Skeletal muscle tissue (tissue), 4 donors: Measurements from ENCODE around the gene PHLPP2. TPM values are rescaled to one million over a fixed set of nuclear protein-coding genes. Genes with fewer than 3 reads are reported as not detected.

Experiments
- H3K27ac ChIP-seq: one replicate; pipeline ENCODE4 v1.7.0; 2013; ENCODE audit warnings: mild to moderate bottlenecking, low read depth, low read length, inconsistent platforms
- H3K27me3 ChIP-seq, 3 donors: one replicate each; pipeline ENCODE4 v1.7.0; 2013; ENCODE audit warnings: low read length in 3 of 3; ENCODE audit not compliant: control insufficient read depth in 3 of 3, insufficient read depth in 3 of 3
- H3K36me3 ChIP-seq, 3 donors: one replicate each; pipeline ENCODE4 v1.7.0; 2013; ENCODE audit warnings: low read length in 3 of 3; ENCODE audit not compliant: control insufficient read depth in 3 of 3, insufficient read depth in 3 of 3
- H3K4me1 ChIP-seq, 3 donors: one replicate each; pipeline ENCODE4 v1.7.0; 2013; ENCODE audit warnings: low read length in 3 of 3, mild to moderate bottlenecking in 3 of 3; ENCODE audit not compliant: control insufficient read depth in 3 of 3, insufficient read depth in 3 of 3
- H3K4me3 ChIP-seq, 3 donors: one replicate each; pipeline ENCODE4 v1.7.0; 2013; ENCODE audit warnings: low read length in 3 of 3
- H3K9ac ChIP-seq, 3 donors: one replicate each; pipeline ENCODE4 v1.7.0; 2013; ENCODE audit warnings: low read length in 3 of 3, mild to moderate bottlenecking in 3 of 3, moderate library complexity in 2 of 3, low read depth in 1 of 3
- H3K9me3 ChIP-seq, 3 donors: one replicate each; pipeline ENCODE4 v1.7.0; 2013; ENCODE audit warnings: low read length in 3 of 3; ENCODE audit not compliant: control insufficient read depth in 3 of 3
- total RNA-seq: library from RNA; depleted of rRNA; stranded (reverse); fragments of >200 nt; gene quantifications from one replicate; pipeline ENCODE4 v1.2.3, GENCODE V29; 2014
- donor health status: Osteomylitis.

Gene PHLPP2
- total RNA-seq, 1 donor from 2014 or later, result 8.9 TPM

DNA sequence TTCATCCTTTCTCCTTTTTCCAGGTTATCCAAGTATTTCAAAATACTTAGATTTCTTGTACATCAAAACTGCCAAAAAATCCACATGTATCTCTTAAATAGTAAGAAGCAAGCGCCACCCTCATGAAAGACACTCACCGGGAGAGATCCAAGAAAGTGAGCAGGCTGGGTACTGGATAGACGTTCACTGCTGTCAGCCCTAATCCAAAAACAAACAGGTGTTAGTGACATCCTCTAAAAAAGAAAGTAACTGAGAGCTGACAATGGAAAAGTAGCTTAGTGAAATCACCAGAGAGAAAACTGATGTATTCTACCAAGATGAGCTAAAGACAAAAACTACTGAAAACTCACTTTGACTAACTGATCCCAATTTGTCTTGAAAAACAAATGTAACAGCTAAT, 52.4 kb downstream of the PHLPP2 start:
- H3K36me3 ChIP-seq, result peaks cover 23 to 60% (median 48%) of the 10 kb centered on the region in 3 donors
- H3K9me3 ChIP-seq, result no peaks in the 10 kb centered on the region
- no peak overlapping the region for H3K4me3 ChIP-seq
- no peaks in the 10 kb centered on the region for H3K4me1 ChIP-seq
- no peak overlapping the region for H3K9ac ChIP-seq
- H3K27ac ChIP-seq, result no peak overlapping the region
- no peaks in the 10 kb centered on the region for H3K27me3 ChIP-seq

DNA sequence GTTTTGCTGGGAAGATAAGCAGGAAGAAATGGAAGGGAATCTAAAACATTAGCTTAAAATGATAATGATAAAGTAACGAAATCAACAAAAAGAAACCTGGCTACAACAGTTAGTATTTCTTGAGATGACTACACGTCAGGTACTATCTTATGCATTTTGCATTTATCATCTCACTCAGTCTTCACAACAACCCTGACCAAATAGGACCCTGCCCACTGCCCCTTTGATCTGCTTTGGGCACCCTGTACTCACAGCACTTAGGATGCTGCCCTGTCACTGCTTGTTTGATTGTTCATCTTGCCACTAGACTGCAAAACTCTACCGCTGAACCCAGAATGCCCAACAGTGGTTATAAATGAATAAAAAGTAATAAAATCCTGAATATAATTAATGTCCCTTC, 53.3 kb downstream of the PHLPP2 start:
- Histone ChIP-seq H3K4me3 (no peak overlapping the region), H3K9me3 (no peaks in the 10 kb centered on the region), H3K36me3 (peaks cover 23 to 59% (median 54%) of the 10 kb centered on the region in 3 donors), H3K27me3 (no peaks in the 10 kb centered on the region), H3K27ac (no peak overlapping the region), H3K4me1 (no peaks in the 10 kb centered on the region), H3K9ac (no peak overlapping the region)

DNA sequence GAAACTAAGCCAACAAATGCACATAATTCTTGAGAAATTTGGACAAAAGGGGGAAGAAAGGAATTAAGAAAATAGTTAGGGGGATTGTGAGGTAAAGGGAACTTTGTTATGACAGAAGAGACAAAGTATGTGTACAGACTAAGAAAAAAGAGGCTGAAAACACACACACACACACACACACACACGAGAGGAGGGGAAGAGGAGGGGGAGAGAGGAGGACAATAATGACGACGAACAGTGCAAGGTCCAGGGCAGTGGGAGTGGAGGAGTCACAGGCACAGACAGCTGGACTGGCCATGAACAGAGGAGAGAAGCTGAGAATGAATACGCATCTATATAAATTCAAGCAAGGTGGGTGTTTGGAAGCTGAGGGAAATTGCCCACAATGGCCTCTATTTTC, 54.0 kb downstream of the PHLPP2 start:
- Histone ChIP-seq H3K36me3 (peaks cover 21 to 54% (median 53%) of the 10 kb centered on the region in 3 donors), H3K4me1 (no peaks in the 10 kb centered on the region), H3K4me3 (no peak overlapping the region), H3K9ac (no peak overlapping the region), H3K27ac (no peak overlapping the region), H3K27me3 (no peaks in the 10 kb centered on the region), H3K9me3 (no peaks in the 10 kb centered on the region)

DNA sequence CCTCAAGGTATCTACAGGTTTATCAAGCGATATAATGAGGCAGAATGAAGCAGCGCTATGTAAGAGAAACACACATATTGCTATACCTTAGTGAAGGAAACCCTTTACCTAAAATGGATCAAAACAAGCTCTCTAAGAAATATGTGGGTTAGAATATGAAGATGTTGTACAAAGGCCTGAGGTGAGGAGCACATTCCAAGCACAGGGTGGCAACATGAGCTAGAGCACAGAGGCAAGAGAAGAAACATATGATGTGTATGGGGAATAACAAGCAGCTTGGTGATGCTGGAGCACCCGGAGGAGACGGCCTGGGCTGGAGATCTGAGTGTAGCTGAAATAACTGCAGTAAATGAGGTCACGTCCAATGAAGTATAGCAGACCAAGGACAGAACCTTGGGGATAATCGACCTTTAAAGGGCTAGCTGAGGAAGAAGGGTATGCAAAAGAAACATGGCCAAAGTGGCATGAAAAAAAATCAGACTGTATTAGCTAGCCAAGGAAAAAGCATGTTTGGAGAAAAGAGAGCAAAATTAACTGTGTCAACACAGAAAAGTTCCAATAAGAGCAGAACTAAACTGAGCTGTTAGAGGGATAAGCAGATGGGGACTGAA, 54.5 kb downstream of the PHLPP2 start:
- H3K4me1 ChIP-seq, result no peaks in the 10 kb centered on the region
- no peak overlapping the region for H3K27ac ChIP-seq
- peaks cover 21 to 55% (median 50%) of the 10 kb centered on the region in 3 donors for H3K36me3 ChIP-seq
- no peak overlapping the region for H3K4me3 ChIP-seq
- H3K9ac ChIP-seq, result no peak overlapping the region
- no peaks in the 10 kb centered on the region for H3K9me3 ChIP-seq
- no peaks in the 10 kb centered on the region for H3K27me3 ChIP-seq

DNA sequence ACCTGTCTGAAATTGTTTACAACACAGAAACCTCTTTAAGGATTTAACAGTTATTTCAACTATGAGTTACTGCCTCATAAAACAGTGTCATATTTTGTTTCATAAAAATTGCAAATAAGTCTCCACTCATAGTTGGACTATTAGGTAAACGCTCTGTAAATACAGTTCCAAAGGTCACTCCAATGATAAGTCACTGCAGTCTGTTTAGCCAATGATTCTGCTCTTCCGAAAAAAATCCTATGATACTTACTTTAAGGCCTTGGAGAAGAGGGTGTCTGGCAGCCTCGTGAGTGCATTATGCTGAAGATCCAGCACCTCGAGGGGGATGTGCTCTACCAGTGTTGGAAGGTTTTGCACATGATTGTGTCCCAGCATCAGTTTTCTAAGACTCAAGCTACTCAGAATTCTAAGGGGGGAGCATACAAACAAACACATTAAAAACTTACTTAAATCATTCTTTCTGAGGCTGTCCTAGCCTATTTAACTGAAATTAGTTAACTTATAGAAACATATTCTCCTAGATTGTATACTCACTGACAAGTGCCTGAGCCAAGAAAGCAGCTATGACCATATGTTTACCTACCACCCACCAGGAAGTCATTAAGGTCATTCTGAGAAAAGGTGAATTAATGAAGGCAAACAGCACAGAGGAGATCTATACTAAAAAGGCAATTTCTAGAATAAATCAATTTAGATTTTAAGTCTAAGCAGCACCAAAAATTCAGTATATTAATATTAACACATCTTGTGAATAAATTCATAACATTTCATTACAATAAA, 57.4 kb downstream of the PHLPP2 start:
- peaks cover 24 to 52% (median 49%) of the 10 kb centered on the region in 3 donors for H3K36me3 ChIP-seq
- no peaks in the 10 kb centered on the region for H3K4me1 ChIP-seq
- H3K4me3 ChIP-seq, result no peak overlapping the region

DNA sequence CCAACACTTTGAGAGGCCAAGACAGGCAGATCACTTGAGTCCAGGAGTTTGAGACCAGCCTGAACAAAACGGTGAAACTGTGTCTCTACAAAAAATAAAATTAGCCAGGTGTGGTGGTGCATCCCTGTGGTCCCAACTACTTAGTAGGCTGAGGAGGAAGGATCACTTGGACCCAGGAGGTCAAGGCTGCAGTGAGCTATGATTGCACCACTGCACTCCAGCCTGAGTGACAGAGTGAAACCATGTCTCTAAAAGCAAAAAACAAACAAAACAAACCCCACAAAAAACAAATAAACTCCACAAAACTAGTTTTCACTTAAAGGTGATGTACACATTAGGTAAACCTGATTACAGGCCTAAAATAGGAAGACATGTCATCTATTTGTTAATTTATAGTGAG, 58.2 kb downstream of the PHLPP2 start:
- H3K4me1 ChIP-seq, result no peaks in the 10 kb centered on the region
- no peak overlapping the region for H3K27ac ChIP-seq
- H3K36me3 ChIP-seq, result peaks cover 24 to 46% (median 46%) of the 10 kb centered on the region in 3 donors
- no peaks in the 10 kb centered on the region for H3K9me3 ChIP-seq
- H3K4me3 ChIP-seq, result no peak overlapping the region
- H3K9ac ChIP-seq, result no peak overlapping the region
- no peaks in the 10 kb centered on the region for H3K27me3 ChIP-seq

More for the DNA sequence above, 57.4 kb downstream of the PHLPP2 start:
- Histone ChIP-seq H3K27me3 (no peaks in the 10 kb centered on the region), H3K9me3 (no peaks in the 10 kb centered on the region), H3K9ac (no peak overlapping the region), H3K27ac (no peak overlapping the region)

DNA sequence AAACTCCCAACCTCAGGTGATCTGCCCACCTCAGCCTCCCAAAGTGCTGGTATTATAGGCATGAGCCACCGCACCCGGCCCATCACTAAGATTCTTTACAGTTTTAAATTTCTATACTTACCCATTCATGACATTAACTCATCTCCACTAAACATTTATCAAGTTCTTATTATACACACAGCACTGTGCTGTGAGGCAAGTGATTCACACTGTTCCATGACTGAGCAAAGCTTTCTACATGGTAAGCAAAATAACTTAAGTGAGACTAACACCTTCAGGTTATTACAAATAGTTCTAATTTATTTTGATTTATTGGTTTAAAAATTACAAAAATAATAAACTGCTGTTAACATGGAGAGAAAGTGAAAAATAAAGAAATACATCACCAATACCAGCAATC, 65.0 kb downstream of the PHLPP2 start:
- Histone ChIP-seq H3K36me3 (peaks cover 18 to 32% (median 22%) of the 10 kb centered on the region in 3 donors), H3K9ac (no peak overlapping the region), H3K9me3 (no peaks in the 10 kb centered on the region), H3K4me1 (no peaks in the 10 kb centered on the region), H3K27me3 (no peaks in the 10 kb centered on the region), H3K27ac (no peak overlapping the region), H3K4me3 (no peak overlapping the region)

DNA sequence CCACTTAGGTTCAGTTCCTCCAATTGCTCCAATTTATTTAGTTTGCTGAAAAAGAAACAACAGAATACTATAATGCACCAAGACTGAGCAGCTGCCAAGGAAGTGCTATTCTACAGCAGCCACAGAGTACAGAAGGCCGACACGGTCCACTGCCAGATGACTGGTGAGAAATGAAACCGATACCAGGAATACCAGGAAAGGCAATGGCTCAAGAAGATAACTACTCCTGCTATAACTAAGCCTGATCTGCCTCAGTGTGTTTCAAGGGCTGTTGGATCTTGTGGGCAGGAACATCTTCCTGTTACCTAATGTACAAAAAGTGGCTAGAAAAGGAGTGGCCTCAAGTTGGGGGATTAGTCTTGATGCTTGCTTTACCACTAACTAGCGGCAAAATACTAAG, 65.7 kb downstream of the PHLPP2 start:
- Histone ChIP-seq H3K36me3 (peaks cover 20 to 35% (median 24%) of the 10 kb centered on the region in 3 donors), H3K27me3 (no peaks in the 10 kb centered on the region), H3K9ac (no peak overlapping the region), H3K4me1 (no peaks in the 10 kb centered on the region), H3K9me3 (no peaks in the 10 kb centered on the region), H3K27ac (no peak overlapping the region), H3K4me3 (no peak overlapping the region)

DNA sequence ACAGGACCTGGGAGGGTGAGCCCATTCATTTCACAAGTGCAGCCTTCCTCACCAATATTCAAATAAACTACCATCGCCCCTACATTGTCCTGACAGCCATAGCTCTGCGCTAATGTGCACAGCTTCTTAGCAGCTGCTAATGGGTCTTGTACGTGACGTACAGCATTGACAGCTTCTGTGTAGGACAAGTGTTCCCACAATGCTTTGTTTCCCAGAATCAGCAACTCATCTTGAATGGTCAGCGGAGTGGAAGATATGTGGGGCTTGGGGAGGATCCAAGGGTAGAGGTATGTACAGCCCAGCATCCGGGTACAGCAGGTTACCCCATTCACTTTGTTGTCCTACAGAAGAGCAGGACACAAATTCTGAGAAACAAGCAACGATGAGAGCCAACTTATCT, 74.8 kb downstream of the PHLPP2 start:
- H3K4me1 ChIP-seq, result no peaks in the 10 kb centered on the region
- H3K9me3 ChIP-seq, result no peaks in the 10 kb centered on the region
- no peaks in the 10 kb centered on the region for H3K27me3 ChIP-seq
- H3K36me3 ChIP-seq, result peaks cover 21 to 34% (median 28%) of the 10 kb centered on the region in 3 donors
- no peak overlapping the region for H3K9ac ChIP-seq
- no peak overlapping the region for H3K27ac ChIP-seq
- H3K4me3 ChIP-seq, result no peak overlapping the region

DNA sequence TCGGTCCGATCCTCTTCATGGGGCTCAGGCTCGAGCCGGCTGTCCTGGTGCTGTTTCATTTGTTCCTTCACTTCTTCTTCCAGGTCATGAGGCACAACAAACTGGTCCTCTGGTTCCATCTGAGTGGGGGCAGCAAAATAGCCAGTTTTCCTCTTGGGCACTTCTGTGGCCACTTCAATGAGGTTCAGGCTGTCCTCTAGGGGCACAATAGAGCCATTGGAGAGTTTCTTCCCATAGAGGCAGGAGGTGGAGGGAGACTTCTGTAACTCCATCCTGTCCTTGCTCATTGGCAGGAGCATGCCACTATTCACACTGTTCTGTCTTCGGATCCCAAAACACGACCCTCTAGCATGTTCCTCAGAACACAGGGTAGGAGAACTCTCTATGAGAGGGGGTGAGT, 75.6 kb downstream of the PHLPP2 start:
- peaks cover 15 to 28% (median 21%) of the 10 kb centered on the region in 3 donors for H3K36me3 ChIP-seq
- no peaks in the 10 kb centered on the region for H3K9me3 ChIP-seq
- H3K4me1 ChIP-seq, result no peaks in the 10 kb centered on the region
- H3K9ac ChIP-seq, result no peak overlapping the region
- H3K4me3 ChIP-seq, result no peak overlapping the region
- no peak overlapping the region for H3K27ac ChIP-seq
- H3K27me3 ChIP-seq, result no peaks in the 10 kb centered on the region
